ENCODE data around the gene MX2.

The MX2 gene

DNA sequence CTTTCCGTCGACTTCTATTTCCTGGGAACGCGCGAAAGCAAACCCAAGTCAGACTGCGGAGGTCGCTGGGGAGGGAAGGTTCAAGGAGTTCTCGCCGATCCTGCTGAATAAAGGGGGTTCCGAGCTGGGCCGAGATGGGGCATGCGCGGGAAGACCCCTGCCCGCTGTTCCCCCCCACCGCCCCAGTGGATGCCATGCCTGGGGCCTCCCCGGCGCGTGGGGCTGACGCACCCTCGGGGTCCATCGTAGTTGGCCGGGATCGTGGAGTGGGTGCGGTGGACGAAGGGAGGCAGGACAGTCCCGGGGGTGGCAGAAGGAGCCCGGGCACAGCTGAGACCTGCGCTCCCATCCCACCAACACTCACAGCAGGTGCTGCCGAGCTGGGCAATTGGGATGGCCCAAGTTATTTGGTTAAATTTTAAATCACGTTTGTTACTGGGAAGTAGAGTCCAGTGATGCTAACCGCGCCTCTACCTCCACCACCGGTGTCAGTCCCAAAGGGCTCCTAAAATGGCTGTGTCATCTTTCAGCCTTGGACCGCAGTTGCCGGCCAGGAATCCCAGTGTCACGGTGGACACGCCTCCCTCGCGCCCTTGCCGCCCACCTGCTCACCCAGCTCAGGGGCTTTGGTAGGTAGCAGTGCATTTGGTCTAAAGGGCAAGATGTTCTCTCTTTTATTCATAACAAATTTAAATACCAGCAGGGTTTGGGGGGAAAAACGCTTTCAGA, 65.0 kb downstream of the MX2 start:
- TF ChIP-seq, protein P1, sequence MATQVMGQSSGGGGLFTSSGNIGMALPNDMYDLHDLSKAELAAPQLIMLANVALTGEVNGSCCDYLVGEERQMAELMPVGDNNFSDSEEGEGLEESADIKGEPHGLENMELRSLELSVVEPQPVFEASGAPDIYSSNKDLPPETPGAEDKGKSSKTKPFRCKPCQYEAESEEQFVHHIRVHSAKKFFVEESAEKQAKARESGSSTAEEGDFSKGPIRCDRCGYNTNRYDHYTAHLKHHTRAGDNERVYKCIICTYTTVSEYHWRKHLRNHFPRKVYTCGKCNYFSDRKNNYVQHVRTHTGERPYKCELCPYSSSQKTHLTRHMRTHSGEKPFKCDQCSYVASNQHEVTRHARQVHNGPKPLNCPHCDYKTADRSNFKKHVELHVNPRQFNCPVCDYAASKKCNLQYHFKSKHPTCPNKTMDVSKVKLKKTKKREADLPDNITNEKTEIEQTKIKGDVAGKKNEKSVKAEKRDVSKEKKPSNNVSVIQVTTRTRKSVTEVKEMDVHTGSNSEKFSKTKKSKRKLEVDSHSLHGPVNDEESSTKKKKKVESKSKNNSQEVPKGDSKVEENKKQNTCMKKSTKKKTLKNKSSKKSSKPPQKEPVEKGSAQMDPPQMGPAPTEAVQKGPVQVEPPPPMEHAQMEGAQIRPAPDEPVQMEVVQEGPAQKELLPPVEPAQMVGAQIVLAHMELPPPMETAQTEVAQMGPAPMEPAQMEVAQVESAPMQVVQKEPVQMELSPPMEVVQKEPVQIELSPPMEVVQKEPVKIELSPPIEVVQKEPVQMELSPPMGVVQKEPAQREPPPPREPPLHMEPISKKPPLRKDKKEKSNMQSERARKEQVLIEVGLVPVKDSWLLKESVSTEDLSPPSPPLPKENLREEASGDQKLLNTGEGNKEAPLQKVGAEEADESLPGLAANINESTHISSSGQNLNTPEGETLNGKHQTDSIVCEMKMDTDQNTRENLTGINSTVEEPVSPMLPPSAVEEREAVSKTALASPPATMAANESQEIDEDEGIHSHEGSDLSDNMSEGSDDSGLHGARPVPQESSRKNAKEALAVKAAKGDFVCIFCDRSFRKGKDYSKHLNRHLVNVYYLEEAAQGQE (IDR thresholded peaks at IDR 0.05; ENCODE audit: low read depth), result no peak
- TF ChIP-seq EP300 (IDR thresholded peaks at IDR 0.05; ENCODE audit: borderline replicate concordance) (no peak), YY1 (IDR thresholded peaks at IDR 0.05; ENCODE audit: low read depth) (no peak), NFIC (IDR thresholded peaks at IDR 0.05) (no peak), RAD21 (IDR thresholded peaks at IDR 0.05; ENCODE audit: low read depth) (no peak), ZBTB7A (IDR thresholded peaks at IDR 0.05; ENCODE audit: low read depth) (no peak), TAF1 (IDR thresholded peaks at IDR 0.05; ENCODE audit: low read depth) (no peak), TCF12 (IDR thresholded peaks at IDR 0.05; ENCODE audit: low read depth) (no peak), FOXM1 (IDR thresholded peaks at IDR 0.05; ENCODE audit: borderline replicate concordance, low read depth) (no peak), EGR1 (IDR thresholded peaks at IDR 0.05) (no peak), CREB1 (IDR thresholded peaks at IDR 0.05; ENCODE audit: low read depth) (no peak), CEBPB (IDR thresholded peaks at IDR 0.05) (no peak), TEAD4 (IDR thresholded peaks at IDR 0.05) (no peak)
- TF ChIP-seq, protein P2, sequence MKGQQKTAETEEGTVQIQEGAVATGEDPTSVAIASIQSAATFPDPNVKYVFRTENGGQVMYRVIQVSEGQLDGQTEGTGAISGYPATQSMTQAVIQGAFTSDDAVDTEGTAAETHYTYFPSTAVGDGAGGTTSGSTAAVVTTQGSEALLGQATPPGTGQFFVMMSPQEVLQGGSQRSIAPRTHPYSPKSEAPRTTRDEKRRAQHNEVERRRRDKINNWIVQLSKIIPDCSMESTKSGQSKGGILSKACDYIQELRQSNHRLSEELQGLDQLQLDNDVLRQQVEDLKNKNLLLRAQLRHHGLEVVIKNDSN (IDR thresholded peaks at IDR 0.05), result no peak
- TF ChIP-seq, protein P3, sequence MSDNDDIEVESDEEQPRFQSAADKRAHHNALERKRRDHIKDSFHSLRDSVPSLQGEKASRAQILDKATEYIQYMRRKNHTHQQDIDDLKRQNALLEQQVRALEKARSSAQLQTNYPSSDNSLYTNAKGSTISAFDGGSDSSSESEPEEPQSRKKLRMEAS (IDR thresholded peaks at IDR 0.05), result no peak

DNA sequence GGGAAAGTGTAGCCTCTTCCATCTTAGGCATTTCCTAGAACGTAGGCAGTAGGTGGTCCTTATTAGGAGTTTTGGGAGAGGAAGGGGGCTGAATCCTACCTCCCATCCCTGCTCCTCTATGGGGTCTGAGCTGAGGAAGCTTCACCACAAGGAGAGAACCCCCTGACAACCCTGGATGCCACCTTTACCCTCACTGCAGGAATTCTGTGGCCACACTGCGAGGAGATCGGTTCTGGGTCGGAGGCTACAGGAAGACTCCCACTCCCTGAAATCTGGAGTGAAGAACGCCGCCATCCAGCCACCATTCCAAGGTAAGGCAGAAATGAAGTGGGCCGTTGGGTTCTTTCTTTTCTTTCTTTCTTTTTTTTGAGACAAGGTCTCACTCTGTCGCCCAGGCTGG, 65.7 kb downstream of the MX2 start:
- TF ChIP-seq TEAD4 (IDR thresholded peaks at IDR 0.05), result no peak

DNA sequence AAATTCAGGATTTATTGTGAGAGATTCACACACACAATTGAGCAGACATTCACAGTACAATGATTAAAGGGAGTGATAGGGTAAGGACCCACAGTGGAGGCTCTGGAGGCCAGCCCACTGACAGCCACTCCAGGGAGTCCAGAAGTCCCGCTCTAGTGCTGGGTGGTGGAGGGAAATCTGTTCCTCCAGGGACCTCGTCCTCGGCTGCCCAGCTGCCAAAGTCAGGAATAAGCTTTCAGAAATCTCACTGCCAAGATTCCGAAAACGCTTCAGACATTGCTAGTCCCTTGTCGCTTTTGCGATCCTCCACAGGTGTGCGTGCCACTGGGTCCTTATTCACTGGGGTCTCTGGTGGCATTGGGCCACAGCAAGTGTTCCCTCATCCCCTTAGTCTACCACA, 66.5 kb downstream of the MX2 start:
- TF ChIP-seq, protein P1 (IDR thresholded peaks at IDR 0.05; ENCODE audit: low read depth), result no peak
- no peak for TF ChIP-seq TEAD4 (IDR thresholded peaks at IDR 0.05)
- TF ChIP-seq, protein P3 (IDR thresholded peaks at IDR 0.05), result no peak
- no peak for TF ChIP-seq EP300 (IDR thresholded peaks at IDR 0.05; ENCODE audit: borderline replicate concordance)
- no peak for TF ChIP-seq CEBPB (IDR thresholded peaks at IDR 0.05)
- TF ChIP-seq FOXM1 (IDR thresholded peaks at IDR 0.05; ENCODE audit: borderline replicate concordance, low read depth), result no peak
- no peak for TF ChIP-seq TAF1 (IDR thresholded peaks at IDR 0.05; ENCODE audit: low read depth)
- TF ChIP-seq, protein P2 (IDR thresholded peaks at IDR 0.05), result no peak
- no peak for TF ChIP-seq CREB1 (IDR thresholded peaks at IDR 0.05; ENCODE audit: low read depth)
- TF ChIP-seq TCF12 (IDR thresholded peaks at IDR 0.05; ENCODE audit: low read depth), result no peak

DNA sequence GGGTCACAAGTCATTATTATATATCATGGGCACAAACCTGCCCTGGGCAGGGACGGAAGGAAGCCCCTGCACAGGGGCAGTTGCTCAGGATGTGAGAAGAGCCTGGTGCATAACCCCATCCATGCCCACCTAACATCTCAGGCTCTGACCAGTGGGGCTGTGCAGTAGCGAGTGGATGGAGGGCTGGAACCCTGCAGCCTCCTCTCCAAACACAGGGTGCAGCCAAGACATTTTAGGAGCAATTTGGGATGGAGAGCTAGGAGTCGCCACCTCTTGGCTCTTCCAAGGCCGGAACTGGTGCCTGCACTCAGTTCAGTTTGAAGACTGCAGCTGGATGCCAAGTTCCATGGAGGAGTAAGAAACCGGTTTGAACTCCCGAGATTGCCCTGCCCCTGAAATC, 67.0 kb downstream of the MX2 start:
- TF ChIP-seq CEBPB (IDR thresholded peaks at IDR 0.05) (no peak), FOXM1 (IDR thresholded peaks at IDR 0.05; ENCODE audit: borderline replicate concordance, low read depth) (no peak), ZBTB7A (IDR thresholded peaks at IDR 0.05; ENCODE audit: low read depth) (no peak), EGR1 (IDR thresholded peaks at IDR 0.05) (no peak), TCF12 (IDR thresholded peaks at IDR 0.05; ENCODE audit: low read depth) (no peak), YY1 (IDR thresholded peaks at IDR 0.05; ENCODE audit: low read depth) (no peak), CREB1 (IDR thresholded peaks at IDR 0.05; ENCODE audit: low read depth) (no peak)
- TF ChIP-seq, protein P1 (IDR thresholded peaks at IDR 0.05; ENCODE audit: low read depth), result no peak
- TF ChIP-seq, protein P2 (IDR thresholded peaks at IDR 0.05), result no peak

All from Ishikawa (cell line).